ENCODE measurements around the gene TRIM40.
"Not testable (repeated sequence)": the region's sequence is repeated elsewhere in the genome, so short reads cannot be mapped to it uniquely, and the experiment has no call there.

Gene TRIM40

DNA sequence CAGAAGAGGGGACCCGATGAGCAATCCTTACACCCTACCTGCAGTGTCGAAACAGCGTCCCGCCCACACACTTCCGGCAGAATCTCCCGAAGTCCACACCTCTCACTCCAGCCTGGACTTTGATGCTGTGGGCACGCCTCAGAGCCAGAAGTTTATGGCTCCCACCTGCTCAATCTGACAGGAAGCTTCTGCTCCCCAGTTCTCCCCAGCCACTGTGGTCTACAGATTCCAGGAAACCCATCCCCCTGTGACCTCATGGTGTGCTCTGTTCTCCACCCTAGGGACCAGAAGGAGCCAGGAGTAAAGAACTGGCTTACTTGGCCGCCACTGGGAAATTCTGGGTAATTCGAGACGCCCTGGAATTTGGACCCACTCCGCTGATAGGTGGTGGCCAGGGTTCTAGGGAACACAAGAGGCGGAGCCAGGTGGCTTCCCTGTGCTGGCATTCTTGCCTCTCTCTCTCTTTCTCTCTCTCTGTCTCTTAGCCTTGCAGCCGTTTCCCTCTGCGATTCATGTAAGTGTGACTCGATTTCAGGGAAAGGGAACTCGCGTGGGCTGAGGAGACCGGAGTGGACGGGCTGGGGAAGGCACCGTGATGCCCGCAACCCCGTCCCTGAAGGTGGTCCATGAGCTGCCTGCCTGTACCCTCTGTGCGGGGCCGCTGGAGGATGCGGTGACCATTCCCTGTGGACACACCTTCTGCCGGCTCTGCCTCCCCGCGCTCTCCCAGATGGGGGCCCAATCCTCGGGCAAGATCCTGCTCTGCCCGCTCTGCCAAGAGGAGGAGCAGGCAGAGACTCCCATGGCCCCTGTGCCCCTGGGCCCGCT, 27.4 kb downstream of the TRIM40 start, which contains the start of gene TRIM15:
Gene TRIM15, plus strand, starts transcription at position 457 of the 828 bp plus-strand sequence. Its CDS starts 139 bp downstream, at position 596.
- DNase-seq (ENCODE audit: low read depth in 2 of 2), result no peak

DNA sequence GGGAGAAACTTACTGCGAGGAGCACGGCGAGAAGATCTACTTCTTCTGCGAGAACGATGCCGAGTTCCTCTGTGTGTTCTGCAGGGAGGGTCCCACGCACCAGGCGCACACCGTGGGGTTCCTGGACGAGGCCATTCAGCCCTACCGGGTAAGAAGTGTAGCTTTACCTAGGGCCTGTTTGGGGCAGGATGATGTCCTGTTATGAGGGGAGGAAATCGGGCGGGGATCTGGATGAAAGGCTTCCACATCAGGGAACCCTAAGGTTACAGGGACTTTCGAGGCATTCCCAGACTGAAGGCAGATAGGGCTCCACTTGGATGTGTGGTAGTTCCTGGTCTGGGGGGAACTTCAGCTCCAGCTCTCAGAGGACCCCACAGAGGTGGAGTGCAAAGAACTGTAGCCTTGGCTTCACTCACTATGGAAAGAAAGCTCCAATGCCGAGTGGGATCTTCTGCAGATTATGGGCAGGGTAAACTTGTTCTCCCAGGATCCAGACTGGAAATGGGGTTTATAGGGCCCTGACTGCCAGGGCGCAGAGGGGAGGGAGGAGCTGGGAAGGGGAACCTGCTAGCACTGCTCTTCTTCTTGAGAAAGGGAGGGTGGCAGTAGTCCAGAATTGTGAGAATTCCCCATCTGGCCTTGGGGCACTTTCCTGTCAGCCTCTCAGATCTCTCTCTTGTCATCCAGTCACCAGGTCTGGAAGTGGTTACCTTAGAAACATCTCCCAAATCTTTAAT, 28.1 kb downstream of the TRIM40 start:
- DNase-seq (ENCODE audit: low read depth in 2 of 2), result no peak

DNA sequence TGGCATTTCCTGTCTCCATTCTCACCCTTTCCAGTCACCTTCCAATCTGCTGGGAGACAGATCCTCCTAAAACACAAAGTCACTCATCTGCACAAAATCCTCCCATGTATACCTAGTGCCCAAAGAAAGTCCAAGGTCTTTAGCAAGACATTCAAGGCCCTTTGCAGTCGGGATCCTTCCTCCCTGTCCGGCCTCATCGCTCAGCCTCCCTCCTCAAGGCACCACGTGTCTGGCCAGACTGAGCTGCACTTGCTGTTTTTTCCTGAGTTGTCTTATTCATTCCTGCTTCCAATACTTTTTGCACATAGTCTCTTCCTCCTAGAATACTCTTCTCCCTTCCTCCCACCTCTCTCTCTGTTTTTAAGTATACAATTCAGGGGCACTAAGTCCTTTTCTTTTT, 28.8 kb downstream of the TRIM40 start:
- no peak for DNase-seq (ENCODE audit: low read depth in 2 of 2)

DNA sequence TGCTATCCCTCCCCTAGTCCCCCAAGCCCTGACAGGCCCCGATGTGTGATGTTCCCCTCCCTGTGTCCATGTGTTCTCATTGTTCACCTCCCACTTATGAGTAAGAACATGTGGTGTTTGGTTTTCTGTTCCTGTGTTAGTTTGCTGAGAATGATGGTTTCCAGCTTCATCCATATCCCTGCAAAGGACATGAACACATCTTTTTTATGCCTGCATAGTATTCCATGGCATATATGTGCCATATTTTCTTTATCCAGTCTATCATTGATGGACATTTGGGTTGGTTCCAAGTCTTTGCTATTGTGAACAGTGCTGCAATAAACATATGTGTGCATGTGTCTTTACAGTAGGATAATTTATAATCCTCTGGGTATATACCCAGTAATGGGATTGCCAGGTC, 29.3 kb downstream of the TRIM40 start:
- not testable (repeated sequence) for DNase-seq (ENCODE audit: low read depth in 2 of 2)

DNA sequence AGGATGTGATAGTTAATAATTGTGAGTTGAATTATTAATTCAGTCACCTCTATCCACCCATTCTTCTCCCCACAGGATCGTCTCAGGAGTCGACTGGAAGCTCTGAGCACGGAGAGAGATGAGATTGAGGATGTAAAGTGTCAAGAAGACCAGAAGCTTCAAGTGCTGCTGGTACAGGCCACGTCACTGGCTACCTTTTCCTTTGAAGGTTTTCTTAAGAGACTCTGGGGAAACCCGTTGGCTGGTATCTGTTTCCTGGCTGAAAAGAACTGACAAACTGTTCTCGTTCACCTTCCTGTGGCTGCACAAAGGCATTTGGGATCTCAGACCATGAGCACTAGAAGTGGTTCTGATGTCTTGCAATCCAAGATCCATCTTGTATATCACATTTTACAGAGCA, 31.2 kb downstream of the TRIM40 start:
- no peak for DNase-seq (ENCODE audit: low read depth in 2 of 2)

DNA sequence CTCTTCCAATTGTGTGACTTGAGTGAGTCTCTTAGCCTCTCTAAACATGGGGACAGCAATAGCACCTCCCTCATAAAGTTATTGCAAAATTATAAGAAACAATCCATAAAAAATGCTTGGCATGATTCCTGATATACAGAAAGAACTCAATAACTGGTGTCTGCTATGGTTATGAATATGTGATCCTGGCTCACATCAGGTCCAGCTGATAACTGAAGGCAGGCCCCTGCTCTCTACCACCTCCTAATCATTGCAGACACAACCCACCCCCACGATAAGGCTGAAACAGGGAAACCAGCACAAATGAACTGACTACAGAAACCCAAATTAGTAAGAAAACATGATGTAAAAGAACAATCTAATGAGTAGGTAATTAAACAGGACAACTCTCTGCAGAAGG, 32.8 kb downstream of the TRIM40 start:
- no peak for DNase-seq (ENCODE audit: low read depth in 2 of 2)

DNA sequence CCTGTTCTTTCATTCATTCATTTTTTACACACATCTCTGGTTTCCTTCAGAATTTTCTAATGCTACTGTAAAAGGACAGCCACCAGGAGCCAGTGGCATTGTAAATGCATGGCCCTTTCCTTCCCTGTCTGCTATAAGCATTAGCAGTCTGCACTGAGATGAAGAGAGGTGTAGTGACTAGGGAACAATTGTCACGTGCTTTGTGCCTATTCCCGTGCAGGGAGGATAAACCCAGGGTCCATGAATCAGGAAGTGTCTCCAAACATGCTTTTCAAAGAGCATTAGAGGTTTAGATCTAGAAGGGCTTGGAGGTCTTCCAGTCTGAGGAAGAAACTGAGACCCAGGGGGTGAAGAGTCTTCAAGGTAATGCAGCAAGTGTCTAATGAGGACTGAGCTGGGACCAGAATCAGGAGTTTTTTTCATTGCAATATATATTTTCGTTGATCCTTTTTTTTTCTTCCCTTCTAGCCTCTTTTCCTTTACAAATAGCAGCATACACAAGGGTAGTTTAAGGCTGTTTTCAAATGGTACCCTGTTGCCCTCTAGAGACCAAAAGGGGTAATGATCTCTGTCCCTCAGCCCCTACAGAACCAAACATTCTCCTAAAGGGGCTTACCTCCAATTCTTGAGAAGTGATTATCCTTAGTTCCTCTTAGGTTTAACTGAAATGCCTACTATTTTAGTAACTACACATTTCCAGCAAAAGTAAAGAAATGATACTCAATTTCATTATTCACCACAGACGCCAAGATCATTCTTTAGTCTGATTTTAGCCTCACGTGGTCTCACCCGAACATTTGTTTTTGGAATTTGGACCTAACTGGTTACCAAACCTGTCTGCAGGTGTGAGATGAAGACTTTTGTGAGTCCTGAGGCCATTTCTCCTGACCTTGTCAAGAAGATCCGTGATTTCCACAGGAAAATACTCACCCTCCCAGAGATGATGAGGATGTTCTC, 34.0 kb downstream of the TRIM40 start:
- DNase-seq (ENCODE audit: low read depth in 2 of 2), result peak; percentile 10 to 13

DNA sequence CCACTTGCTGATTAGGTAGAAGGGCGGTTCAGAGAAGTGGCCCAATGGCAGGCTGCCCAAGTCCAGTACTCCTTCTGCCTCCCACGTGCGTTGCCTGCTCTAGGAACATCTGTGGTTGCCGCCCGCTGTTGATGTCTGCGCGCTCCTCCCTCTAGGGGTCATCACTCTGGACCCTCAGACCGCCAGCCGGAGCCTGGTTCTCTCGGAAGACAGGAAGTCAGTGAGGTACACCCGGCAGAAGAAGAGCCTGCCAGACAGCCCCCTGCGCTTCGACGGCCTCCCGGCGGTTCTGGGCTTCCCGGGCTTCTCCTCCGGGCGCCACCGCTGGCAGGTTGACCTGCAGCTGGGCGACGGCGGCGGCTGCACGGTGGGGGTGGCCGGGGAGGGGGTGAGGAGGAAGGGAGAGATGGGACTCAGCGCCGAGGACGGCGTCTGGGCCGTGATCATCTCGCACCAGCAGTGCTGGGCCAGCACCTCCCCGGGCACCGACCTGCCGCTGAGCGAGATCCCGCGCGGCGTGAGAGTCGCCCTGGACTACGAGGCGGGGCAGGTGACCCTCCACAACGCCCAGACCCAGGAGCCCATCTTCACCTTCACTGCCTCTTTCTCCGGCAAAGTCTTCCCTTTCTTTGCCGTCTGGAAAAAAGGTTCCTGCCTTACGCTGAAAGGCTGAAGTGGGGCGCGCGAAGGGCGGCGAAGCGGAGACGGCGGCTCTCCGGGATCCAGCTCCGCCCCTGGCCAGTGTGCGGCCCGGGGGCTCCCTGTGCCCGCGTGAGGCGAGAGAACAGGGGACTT, 35.9 kb downstream of the TRIM40 start:
- no peak for DNase-seq (ENCODE audit: low read depth in 2 of 2)

DNA sequence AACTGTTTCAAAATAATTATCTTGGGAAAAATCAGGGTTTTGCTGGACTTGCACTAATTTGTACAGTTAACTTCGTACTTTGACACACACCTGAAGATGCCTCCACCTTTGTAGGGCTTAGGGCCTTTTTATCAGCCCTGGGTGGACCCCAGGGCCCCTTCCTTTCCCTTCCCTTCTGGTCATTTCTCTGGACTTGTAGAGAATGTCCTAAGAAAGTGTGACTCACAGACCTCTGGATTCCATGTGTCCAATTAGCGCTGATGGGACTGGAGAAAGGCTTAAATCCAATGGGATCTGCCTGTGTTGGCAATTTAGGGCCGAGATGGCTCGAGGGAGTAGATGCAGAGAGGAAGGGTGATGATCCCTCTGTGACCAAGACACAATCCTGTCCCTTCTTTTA, 36.7 kb downstream of the TRIM40 start:
- DNase-seq (ENCODE audit: low read depth in 2 of 2), result no peak

DNA sequence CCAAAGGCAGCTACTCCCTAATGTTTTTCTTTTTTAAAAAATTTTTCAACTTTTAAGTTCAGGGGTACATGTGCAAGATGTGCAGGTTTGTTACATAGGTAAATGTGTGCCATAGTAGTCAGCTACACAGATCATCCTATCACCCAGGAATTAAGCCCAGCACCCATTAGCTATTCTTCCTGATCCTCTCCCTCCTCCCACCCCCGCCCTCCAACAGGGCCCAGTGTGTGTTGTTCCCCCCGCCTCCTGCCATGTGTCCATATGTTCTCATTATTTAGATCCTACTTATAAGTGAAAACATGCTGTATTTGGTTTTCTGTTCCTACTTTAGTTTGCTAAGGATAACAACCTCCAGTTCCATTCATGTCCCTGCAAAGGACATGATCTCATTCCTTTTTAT, 39.8 kb downstream of the TRIM40 start:
- DNase-seq (ENCODE audit: low read depth in 2 of 2), result no peak

DNA sequence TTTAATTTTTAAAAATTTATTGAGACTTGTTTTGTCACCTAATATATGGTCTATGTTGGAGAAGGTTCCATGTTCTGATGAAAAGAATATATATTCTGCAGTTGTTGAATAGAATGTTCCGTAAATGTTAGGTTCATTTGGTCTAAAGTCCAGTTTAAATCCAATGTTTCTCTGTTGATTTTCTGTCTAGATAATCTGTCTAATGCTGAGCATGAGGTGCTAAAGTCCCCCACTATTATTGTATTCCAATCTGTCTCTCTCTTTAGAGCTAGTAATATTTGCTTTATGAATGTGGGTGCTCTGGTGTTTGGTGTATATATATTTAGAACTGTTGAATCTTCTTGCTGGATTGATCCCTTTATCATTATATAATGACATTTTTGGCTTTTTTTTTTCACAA, 42.9 kb downstream of the TRIM40 start:
- no peak for DNase-seq (ENCODE audit: low read depth in 2 of 2)

DNA sequence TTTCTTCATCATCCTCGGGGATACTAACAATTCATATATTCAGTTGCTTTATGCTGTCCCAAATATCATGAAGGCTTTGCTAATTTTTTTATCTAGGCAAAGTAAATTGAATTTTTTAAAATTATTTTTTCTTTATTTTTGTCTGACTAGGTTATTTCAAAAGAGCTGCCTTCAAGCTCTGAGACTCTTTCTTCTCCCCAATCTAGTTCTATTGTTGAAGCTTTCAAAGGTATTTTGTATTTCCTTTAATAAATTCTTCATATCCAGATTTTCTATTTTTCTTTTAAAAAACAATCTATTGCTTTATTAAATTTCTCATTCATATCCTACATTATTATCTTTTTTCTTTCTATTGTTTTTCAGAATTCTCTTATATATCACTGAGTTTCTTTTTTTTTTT, 44.2 kb downstream of the TRIM40 start:
- DNase-seq (ENCODE audit: low read depth in 2 of 2), result no peak

DNA sequence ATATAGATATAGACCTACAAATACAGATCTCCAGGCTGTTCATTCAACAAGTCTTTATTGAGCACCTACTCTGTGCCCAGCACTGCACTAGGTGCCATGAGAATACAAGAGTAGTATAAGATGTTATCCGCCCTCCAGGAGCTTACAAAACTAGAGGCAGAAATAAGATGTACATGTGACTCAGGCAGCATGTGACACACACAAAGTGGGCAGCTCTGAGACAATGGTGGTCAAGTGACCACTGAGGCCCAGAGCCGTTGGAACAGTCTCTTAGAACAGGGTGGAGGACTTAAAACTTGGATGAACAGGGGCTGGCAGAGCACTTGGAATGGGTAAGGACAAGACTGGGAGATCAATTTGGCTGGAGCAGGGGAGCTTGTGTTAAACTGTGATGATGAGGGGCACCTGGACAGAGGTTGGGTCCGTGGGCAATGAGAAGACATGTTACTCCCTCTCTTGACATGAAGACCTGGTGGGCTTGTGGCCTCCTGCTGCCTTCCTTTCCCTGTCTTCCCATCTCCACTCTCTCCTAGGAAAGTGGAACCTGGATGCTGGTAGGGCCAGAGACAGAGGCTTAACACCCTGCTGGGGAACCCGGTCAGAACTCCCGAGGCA, 48.6 kb downstream of the TRIM40 start:
- DNase-seq (ENCODE audit: low read depth in 2 of 2), result no peak

DNA sequence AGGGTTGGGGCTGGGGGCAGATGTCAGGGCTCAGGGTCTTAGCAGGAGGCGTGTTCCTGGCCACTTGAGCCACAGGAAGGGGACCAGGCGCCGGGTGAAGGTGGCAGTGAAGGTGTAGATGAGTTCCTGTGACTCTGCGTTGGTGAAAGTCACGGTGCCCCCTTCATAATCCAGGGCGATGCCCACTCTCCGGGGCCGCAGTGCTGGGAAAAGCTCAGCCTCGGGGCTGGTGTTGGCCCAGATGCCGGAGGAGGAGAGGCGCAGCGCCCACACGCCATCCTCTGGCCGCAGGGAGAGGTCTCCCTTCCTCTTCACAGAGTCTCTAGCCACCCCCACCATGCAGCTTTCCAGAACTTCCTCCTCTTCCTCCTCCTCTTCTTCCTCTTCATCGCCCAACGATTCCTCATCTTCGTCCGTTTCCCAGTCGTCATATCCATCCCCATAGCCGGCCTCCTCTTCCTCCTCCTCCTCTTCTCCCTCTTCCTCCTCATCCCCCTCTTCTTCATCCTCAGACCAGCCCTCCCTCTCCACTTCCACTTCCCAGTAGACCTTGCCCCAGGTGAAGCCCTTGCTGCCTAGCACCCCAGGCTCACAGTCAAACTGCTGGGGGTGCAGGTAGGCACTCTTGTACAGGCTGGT, 50.0 kb downstream of the TRIM40 start:
- DNase-seq (ENCODE audit: low read depth in 2 of 2), result no peak

DNA sequence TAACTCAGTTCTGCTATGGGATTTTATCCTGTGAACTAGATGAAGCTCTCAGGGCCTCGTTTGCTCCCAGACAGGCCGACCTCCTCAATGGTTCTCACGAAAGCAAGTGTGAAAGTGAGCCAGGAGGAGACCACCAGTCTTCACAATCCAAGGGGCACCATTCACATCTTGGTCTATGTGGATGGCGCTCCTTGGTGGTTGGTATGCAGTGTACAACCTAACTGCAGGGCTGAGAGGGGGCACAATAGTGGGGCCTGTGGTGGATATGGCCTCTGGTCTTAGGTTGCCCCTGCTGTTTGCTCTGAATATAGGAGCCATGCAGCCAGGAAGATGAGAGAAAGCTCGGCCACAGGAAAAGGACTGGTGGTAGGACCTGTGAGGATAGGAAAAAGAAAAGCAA, 52.6 kb downstream of the TRIM40 start:
- DNase-seq (ENCODE audit: low read depth in 2 of 2), result no peak

DNA sequence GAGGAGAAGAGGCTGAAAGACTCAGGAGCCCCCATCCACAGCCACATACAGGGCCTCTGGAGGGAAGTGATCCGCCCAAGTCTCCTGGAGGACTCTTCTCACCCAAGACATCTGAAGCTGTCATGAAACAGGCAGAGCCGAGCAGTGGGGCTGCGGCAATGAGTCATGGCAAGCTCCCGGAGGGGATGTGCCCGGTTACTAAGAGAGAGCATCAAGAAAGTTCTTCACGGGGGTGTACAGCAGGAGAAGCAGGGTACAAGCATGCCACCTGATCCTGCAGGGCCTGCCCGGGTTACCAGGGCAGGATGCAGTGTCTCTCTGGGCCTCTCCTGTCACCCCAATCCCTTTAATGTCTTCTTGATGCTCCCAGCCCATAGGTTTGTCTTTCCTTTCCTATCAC, 56.1 kb downstream of the TRIM40 start:
- no peak for DNase-seq (ENCODE audit: low read depth in 2 of 2)

DNA sequence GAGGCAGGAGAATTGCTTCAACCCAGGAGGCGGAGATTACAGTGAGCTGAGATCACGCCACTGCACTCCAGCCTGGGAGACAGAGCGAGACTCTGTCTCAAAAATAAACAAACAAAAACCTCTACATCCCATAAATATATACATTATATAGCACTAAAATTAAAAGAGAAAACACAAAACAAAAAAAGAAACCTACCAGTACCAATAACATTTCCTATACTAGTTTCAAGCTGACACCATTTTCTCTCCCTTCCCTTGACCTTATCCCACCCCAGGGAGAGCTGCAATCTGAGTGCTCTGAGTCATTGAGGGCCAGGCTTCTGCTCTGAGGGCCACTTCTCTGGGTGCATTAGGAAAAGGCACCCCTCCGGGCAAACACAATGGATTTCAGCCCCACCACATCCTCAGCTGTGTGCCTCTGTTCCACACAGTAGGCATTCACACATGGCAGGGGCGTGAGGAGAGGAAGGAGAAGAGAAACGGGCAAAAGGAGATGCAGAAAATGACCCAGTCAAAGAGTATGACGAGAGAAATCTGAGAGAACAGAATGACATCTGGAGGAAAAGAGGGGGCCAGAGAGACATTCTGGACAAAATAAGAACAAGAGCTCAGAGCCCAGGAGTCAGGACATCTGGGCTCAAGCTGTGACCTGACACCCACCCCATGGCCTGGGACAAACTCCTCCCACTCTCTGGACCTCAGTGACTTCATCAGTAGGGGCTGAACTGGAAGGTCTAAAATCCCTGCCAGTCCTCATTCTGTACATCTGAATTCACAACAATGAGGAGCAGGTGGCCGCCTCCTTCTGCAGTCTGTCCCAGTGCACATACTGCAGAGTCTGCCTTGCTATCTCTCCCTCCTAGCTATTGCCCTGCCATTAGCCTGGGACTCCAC, 59.1 kb downstream of the TRIM40 start:
- no peak for DNase-seq (ENCODE audit: low read depth in 2 of 2)

DNA sequence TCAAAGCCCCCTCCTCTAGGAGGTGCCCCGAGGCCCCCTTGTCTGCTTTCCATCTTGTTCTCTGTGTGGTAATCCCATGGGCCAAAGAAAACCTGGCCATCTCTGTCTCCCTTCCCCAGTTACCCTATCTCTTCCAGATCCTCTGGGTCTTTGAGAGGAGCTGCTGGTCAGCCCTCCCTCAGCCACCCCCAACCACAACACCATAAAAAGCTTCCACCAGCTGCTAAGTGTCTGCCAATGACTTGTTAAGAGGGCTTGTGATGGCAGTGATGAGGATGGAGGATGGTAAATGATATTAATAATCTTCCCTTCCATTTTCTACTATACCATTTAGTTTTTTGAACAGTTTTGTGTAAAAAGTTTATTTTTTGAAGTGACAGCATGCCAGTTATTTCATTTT, 60.0 kb downstream of the TRIM40 start:
- no peak for DNase-seq (ENCODE audit: low read depth in 2 of 2)

DNA sequence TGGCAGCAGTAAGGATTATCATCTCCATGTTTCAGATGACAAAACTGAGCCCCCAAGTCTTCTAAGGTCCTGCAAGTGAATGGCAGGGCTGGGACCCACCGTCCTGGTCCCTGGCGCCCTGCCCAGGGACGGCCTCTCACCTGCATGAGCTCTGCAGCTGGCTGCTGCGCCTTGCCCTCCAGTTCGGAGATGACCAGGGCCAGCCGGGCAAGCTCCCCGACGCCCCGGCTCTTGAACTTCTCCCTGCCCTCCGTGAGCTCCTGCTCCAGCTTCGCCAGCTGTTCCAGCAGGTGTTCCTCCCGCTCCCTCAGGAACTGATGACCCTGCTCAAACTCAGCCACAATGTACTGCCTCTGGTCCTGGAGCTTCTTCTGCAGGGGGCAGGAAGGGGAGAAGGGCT, 60.4 kb downstream of the TRIM40 start:
- no peak for DNase-seq (ENCODE audit: low read depth in 2 of 2)
